HEK293 (cell line): ENCODE measurements around the gene REC114.

ENCODE experiments used
- CTCF ChIP-seq: fragments of 450-650 bp; formaldehyde crosslinking; IDR thresholded peaks from 2 replicates; pipeline ENCODE4 v1.5.1; 2016; ENCODE audit warnings: missing biosample characterization, missing genetic modification characterization
- PRDM1 ChIP-seq: fragments of 450-650 bp; formaldehyde crosslinking; IDR thresholded peaks from 2 replicates; pipeline ENCODE4; 2016; ENCODE audit warnings: missing biosample characterization, missing genetic modification characterization
- ZNF362 ChIP-seq: fragments of 450-650 bp; formaldehyde crosslinking; IDR thresholded peaks from 2 replicates; pipeline ENCODE4 v1.5.1; 2016; ENCODE audit warnings: missing biosample characterization, missing genetic modification characterization
- ZNF843 ChIP-seq: fragments of 450-650 bp; formaldehyde crosslinking; IDR thresholded peaks from 2 replicates; pipeline ENCODE4 v1.5.1; 2016; ENCODE audit warnings: missing biosample characterization, missing genetic modification characterization
- ZSCAN23 ChIP-seq: fragments of 450-650 bp; formaldehyde crosslinking; IDR thresholded peaks from 2 replicates; pipeline ENCODE4 v1.5.1; 2016; ENCODE audit warnings: missing biosample characterization, missing genetic modification characterization

- TF ChIP-seq PRDM1 (tag by site-specific recombination), result no peak
- TF ChIP-seq ZNF362 (tag by site-specific recombination), result no peak
- no peak for TF ChIP-seq CTCF
- TF ChIP-seq ZSCAN23, result no peak
- TF ChIP-seq ZNF843 (tag by site-specific recombination), result no peak
Observed at GRCh38 chr15:73578026-73578425, 135.1 kb downstream of the REC114 start.
